ENCODE measurements around the gene CHGA. TPM values are rescaled to one million over a fixed set of nuclear protein-coding genes. Genes with fewer than 3 reads are reported as not detected.

CHGA gene
- total RNA-seq, 1 experiment from 2014 or later = 8.5 TPM

DNA sequence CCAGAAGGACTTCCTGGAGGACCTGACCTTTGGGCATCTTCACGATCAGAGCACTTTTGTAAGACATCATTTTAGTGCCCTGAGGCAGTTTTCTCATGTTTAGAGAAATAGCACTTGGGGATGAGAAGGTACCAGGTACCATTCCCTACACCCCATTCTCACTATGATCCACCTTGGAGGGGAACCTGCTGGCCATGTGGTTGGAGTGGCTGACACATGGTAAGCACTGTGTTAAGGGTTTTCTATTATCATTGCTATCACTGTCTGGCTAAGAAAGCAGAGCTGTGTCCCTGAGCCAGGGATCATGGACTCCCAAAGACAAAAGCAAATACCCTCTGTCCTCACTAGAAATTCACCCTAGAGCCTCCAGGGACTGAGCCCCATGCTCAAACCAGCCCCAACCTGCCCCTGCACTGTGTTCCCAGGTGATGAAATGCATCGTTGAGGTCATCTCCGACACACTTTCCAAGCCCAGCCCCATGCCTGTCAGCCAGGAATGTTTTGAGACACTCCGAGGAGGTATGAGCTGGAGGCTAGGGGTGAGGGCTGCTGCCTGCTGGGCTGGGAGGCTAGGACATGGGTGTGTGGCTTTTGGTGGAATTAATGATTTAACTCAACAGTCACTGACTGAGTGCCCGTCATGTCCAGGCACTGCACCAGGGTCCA, 3.4 kb downstream of the CHGA start:
- H3K36me3 Mint-ChIP-seq = no peaks in the 10 kb centered on the region
- H3K4me1 Mint-ChIP-seq = peaks cover 23% of the 10 kb centered on the region
- peaks cover 51% of the 10 kb centered on the region for H3K27me3 Mint-ChIP-seq (ENCODE audit: low read depth)
- ChIA-PET POLR2A (no interaction called here), CTCF (interaction anchor here (1.4 kb wide), 1 partner anchor 252 kb away, joined by 3 read pairs; no protein-coding TSS in a partner anchor)
- H3K9me3 Mint-ChIP-seq = no peaks in the 10 kb centered on the region
- DNase-seq (ENCODE audit: low spot score) (no peak), ATAC-seq (no peak)
- TF ChIP-seq, protein P1, sequence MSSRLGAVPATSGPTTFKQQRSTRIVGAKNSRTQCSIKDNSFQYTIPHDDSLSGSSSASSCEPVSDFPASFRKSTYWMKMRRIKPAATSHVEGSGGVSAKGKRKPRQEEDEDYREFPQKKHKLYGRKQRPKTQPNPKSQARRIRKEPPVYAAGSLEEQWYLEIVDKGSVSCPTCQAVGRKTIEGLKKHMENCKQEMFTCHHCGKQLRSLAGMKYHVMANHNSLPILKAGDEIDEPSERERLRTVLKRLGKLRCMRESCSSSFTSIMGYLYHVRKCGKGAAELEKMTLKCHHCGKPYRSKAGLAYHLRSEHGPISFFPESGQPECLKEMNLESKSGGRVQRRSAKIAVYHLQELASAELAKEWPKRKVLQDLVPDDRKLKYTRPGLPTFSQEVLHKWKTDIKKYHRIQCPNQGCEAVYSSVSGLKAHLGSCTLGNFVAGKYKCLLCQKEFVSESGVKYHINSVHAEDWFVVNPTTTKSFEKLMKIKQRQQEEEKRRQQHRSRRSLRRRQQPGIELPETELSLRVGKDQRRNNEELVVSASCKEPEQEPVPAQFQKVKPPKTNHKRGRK (CRISPR knock-in tag; IDR thresholded peaks at IDR 0.05; ENCODE audit: borderline replicate concordance) = no peak
- no peak for TF ChIP-seq ZNF219 (CRISPR knock-in tag; IDR thresholded peaks at IDR 0.05; ENCODE audit: borderline replicate concordance)
- no peak for TF ChIP-seq NR1H2 (CRISPR knock-in tag; IDR thresholded peaks at IDR 0.05)
- TF ChIP-seq, protein P2, sequence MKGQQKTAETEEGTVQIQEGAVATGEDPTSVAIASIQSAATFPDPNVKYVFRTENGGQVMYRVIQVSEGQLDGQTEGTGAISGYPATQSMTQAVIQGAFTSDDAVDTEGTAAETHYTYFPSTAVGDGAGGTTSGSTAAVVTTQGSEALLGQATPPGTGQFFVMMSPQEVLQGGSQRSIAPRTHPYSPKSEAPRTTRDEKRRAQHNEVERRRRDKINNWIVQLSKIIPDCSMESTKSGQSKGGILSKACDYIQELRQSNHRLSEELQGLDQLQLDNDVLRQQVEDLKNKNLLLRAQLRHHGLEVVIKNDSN (CRISPR knock-in tag; IDR thresholded peaks at IDR 0.05) = no peak
- TF ChIP-seq SMAD4 (CRISPR knock-in tag; IDR thresholded peaks at IDR 0.05) = no peak
- no peak for TF ChIP-seq MXD4 (CRISPR knock-in tag; IDR thresholded peaks at IDR 0.05; ENCODE audit: borderline replicate concordance)
- no peak for TF ChIP-seq CBFB (CRISPR knock-in tag; IDR thresholded peaks at IDR 0.05; ENCODE audit: low read depth)
- TF ChIP-seq, protein P3, sequence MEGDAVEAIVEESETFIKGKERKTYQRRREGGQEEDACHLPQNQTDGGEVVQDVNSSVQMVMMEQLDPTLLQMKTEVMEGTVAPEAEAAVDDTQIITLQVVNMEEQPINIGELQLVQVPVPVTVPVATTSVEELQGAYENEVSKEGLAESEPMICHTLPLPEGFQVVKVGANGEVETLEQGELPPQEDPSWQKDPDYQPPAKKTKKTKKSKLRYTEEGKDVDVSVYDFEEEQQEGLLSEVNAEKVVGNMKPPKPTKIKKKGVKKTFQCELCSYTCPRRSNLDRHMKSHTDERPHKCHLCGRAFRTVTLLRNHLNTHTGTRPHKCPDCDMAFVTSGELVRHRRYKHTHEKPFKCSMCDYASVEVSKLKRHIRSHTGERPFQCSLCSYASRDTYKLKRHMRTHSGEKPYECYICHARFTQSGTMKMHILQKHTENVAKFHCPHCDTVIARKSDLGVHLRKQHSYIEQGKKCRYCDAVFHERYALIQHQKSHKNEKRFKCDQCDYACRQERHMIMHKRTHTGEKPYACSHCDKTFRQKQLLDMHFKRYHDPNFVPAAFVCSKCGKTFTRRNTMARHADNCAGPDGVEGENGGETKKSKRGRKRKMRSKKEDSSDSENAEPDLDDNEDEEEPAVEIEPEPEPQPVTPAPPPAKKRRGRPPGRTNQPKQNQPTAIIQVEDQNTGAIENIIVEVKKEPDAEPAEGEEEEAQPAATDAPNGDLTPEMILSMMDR (IDR thresholded peaks at IDR 0.05) = no peak
- TF ChIP-seq, protein P4, sequence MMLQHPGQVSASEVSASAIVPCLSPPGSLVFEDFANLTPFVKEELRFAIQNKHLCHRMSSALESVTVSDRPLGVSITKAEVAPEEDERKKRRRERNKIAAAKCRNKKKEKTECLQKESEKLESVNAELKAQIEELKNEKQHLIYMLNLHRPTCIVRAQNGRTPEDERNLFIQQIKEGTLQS (CRISPR knock-in tag; conservative IDR thresholded peaks at IDR 0.05) = no peak
- no peak for TF ChIP-seq ATF1 (CRISPR knock-in tag; IDR thresholded peaks at IDR 0.05)
- TF ChIP-seq SMAD3 (CRISPR knock-in tag; IDR thresholded peaks at IDR 0.05; ENCODE audit: borderline replicate concordance) = no peak
- TF ChIP-seq, protein P5, sequence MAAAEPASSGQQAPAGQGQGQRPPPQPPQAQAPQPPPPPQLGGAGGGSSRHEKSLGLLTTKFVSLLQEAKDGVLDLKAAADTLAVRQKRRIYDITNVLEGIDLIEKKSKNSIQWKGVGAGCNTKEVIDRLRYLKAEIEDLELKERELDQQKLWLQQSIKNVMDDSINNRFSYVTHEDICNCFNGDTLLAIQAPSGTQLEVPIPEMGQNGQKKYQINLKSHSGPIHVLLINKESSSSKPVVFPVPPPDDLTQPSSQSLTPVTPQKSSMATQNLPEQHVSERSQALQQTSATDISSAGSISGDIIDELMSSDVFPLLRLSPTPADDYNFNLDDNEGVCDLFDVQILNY (CRISPR knock-in tag; IDR thresholded peaks at IDR 0.05) = no peak
- TF ChIP-seq, protein P6, sequence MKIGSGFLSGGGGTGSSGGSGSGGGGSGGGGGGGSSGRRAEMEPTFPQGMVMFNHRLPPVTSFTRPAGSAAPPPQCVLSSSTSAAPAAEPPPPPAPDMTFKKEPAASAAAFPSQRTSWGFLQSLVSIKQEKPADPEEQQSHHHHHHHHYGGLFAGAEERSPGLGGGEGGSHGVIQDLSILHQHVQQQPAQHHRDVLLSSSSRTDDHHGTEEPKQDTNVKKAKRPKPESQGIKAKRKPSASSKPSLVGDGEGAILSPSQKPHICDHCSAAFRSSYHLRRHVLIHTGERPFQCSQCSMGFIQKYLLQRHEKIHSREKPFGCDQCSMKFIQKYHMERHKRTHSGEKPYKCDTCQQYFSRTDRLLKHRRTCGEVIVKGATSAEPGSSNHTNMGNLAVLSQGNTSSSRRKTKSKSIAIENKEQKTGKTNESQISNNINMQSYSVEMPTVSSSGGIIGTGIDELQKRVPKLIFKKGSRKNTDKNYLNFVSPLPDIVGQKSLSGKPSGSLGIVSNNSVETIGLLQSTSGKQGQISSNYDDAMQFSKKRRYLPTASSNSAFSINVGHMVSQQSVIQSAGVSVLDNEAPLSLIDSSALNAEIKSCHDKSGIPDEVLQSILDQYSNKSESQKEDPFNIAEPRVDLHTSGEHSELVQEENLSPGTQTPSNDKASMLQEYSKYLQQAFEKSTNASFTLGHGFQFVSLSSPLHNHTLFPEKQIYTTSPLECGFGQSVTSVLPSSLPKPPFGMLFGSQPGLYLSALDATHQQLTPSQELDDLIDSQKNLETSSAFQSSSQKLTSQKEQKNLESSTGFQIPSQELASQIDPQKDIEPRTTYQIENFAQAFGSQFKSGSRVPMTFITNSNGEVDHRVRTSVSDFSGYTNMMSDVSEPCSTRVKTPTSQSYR (CRISPR knock-in tag; IDR thresholded peaks at IDR 0.05) = no peak
- no peak for TF ChIP-seq FOXP1 (CRISPR knock-in tag; IDR thresholded peaks at IDR 0.05; ENCODE audit: borderline replicate concordance)
- no peak for TF ChIP-seq ESRRA (CRISPR knock-in tag; IDR thresholded peaks at IDR 0.05; ENCODE audit: borderline replicate concordance)
- no peak for TF ChIP-seq GRHL2 (CRISPR knock-in tag; IDR thresholded peaks at IDR 0.05; ENCODE audit: insufficient replicate concordance, severe bottlenecking)
- TF ChIP-seq, protein P7, sequence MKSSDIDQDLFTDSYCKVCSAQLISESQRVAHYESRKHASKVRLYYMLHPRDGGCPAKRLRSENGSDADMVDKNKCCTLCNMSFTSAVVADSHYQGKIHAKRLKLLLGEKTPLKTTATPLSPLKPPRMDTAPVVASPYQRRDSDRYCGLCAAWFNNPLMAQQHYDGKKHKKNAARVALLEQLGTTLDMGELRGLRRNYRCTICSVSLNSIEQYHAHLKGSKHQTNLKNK (CRISPR knock-in tag; IDR thresholded peaks at IDR 0.05) = no peak
- TF ChIP-seq ZNF317 (CRISPR knock-in tag; IDR thresholded peaks at IDR 0.05; ENCODE audit: borderline replicate concordance, low read depth) = no peak
- no peak for TF ChIP-seq KAT7 (CRISPR knock-in tag; IDR thresholded peaks at IDR 0.05; ENCODE audit: borderline replicate concordance)
- TF ChIP-seq NR2C2 (CRISPR knock-in tag; IDR thresholded peaks at IDR 0.05) = no peak
- H3K4me3 Mint-ChIP-seq = no peak overlapping the region
- no peak overlapping the region for H3K27ac Mint-ChIP-seq
